Femur (tissue), 1 donor: ENCODE data around the gene ZNF749.
"Not testable (repeated sequence)": the region's sequence is repeated elsewhere in the genome, so short reads cannot be mapped to it uniquely, and the experiment has no call there.

ENCODE experiments used
- DNase-seq: peaks from one replicate; pipeline ENCODE4 v3.0.0-alpha.2; 2017

ZNF749 gene

GRCh38 chr19:57466489-57466888 is 31.4 kb downstream of the ZNF749 start:
- DNase-seq: no peak

GRCh38 chr19:57473646-57474045 is 38.5 kb downstream of the ZNF749 start:
- no peak for DNase-seq

GRCh38 chr19:57477191-57478008 is 42.3 kb downstream of the ZNF749 start, which contains the start of gene ZNF772:
Gene ZNF772, minus strand, starts transcription at chr19:57477566. Its CDS starts 257 bp downstream, at chr19:57477309.
- DNase-seq: peak; percentile 94

GRCh38 chr19:57487477-57488298 is 52.6 kb downstream of the ZNF749 start, which contains the start of gene ZNF419:
Gene ZNF419, plus strand, starts transcription at chr19:57487750. Its CDS starts 201 bp downstream, at chr19:57487951.
- peak; percentile 94 for DNase-seq

- DNase-seq: not testable (repeated sequence)
Observed at GRCh38 chr19:57488299-57488644, 53.1 kb downstream of the ZNF749 start.
